GM21786 (cell line): ENCODE results near the gene USP5.
"Not testable (repeated sequence)": the region's sequence is repeated elsewhere in the genome, so short reads cannot be mapped to it uniquely, and the experiment has no call there.

Experiments
- ATAC-seq: cut with Tn5 transposase; IDR thresholded peaks from one replicate; pipeline ENCODE4 v1.9.1; 2021; ENCODE audit not compliant: unreplicated experiment

The USP5 gene

DNA sequence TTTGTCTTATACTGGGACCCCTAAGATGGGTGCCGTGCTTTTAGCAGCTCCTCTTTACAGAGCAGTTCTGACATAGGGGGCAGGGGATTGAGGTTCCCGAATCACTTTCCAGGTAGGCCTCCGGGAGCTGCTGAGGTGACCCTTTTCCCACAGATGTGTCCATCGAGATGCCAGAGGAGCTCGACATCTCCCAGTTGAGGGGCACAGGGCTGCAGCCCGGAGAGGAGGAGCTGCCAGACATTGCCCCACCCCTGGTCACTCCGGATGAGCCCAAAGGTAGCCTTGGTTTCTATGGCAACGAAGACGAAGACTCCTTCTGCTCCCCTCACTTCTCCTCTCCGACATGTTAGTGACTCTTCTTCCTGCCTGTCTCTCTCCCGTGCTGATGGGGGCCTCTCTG lies 11.1 kb downstream of the USP5 start:
- no peak for ATAC-seq

DNA sequence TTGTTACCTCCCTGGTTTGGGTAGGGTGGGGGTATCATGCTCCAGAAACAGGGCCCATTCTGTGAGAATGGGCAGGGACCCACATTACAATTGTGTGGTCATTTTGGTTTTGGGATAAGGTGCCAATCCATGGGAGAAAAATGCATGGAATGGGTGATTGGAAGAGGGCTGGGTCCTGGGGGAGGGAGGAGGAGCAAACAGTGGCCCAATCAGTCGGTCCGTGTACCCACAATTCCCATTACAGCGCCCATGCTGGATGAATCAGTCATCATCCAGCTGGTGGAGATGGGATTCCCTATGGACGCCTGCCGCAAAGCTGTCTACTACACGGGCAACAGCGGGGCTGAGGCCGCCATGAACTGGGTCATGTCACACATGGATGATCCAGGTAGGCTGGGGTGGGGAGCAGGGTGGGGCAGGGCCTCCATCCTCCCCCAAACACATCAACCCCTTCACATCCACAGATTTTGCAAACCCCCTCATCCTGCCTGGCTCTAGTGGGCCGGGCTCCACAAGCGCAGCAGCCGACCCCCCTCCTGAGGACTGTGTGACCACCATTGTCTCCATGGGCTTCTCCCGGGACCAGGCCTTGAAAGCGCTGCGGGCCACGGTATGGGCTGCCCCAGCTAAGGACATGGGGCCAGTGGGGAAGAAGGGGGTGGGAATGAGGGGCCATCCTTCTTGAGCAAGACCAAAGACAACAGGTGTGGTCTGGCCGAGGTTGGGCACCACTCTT lies 11.8 kb downstream of the USP5 start:
- ATAC-seq = no peak

DNA sequence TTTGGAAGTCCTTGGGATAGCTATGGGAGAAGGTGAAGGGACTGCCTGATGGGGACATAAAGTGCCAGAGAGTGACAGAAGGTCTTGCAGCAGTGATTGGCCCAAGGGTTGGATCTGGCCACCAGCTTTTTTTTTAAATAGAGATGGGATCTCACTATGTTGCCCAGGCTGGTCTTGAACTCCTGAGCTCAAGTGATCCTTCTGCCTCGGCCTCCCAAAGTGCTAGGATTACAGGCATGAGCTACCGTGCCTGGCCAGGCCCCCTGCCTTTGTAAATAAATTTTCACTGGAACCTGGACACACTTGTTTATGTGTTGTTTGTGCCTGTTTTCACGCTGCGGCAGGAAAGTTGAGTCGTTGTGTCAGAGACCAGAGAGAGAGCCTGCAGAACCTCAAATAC lies 13.4 kb downstream of the USP5 start:
- not testable (repeated sequence) for ATAC-seq

DNA sequence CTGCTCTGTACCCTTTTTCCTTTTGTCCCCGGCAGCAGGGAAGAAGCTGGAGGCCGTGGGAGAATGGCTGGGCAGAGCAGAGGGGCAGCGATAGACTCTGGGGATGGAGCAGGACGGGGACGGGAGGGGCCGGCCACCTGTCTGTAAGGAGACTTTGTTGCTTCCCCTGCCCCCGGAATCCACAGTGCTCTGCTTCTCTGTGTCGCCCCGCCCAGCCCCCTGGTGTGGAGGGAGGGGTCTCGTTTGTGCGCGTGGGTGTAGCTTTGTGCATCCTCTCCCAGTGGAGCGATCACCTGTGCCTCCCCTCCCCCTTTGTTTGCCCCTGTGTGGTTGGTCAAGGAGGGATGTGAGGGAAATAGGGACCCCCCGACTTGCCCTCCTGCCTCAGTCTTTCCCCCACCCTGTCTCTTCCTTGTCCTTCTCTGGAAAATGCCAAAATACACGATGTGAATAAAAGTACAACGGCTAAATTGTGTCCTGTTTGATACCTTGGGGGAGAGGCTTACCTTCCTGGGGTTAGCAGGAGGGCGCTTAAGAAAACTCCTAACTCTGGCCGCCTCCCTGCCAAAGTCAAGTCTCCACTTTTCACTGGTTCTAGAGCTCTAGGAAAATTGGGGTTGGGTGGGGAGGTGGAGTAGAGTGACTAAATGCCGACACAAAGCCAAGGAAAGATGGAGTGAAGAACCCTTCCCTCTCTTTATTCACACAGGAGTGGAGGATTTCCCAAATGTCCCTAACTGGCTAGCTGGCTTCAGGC lies 14.4 kb downstream of the USP5 start:
- ATAC-seq = no peak

GRCh38 chr12:6866920-6867412 lies 15.0 kb downstream of the USP5 start:
- peak; percentile 10 for ATAC-seq

GRCh38 chr12:6867413-6868210 lies 15.7 kb downstream of the USP5 start, which contains the start of gene TPI1:
TPI1 (plus strand) TSS chr12:6867531; CDS start chr12:6867567, 36 bp downstream.
- ATAC-seq = peak; percentile 56

DNA sequence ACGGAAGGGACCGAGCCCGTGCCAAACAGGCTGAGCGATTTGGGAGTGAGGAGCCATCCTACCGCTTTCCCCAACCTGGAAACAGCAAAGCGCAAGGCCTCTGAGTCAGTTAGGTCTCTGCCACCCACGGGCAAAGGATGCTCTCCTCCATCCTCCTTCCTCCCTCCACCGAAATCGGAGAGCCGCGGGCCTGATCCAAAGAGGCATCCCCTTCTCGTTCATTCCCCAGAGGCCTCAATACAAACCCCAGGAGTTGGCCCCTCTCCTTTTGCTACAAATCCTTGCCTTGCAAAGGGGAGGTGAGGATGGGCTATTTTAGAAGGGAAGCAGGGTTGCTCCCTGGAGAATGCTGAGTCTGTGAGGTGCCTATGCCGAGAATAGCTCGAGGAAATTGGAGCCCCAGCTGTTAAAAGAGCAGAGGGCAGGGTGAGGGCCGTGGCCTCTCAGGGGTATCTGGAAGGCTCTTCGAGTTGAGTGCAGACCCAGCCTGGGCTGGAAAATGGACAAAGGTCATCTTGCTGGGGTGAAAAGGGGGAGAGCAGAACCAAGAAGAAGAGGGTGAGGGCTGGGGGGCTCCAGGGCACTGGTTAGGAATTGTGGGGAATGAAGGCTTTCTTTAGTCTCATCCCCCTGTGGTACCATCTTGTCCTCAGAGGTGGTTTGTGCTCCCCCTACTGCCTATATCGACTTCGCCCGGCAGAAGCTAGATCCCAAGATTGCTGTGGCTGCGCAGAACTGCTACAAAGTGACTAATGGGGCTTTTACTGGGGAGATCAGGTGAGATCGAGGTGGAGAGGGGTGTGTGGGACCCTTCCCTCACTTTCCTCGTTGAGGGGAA lies 16.5 kb downstream of the USP5 start:
- no peak for ATAC-seq

DNA sequence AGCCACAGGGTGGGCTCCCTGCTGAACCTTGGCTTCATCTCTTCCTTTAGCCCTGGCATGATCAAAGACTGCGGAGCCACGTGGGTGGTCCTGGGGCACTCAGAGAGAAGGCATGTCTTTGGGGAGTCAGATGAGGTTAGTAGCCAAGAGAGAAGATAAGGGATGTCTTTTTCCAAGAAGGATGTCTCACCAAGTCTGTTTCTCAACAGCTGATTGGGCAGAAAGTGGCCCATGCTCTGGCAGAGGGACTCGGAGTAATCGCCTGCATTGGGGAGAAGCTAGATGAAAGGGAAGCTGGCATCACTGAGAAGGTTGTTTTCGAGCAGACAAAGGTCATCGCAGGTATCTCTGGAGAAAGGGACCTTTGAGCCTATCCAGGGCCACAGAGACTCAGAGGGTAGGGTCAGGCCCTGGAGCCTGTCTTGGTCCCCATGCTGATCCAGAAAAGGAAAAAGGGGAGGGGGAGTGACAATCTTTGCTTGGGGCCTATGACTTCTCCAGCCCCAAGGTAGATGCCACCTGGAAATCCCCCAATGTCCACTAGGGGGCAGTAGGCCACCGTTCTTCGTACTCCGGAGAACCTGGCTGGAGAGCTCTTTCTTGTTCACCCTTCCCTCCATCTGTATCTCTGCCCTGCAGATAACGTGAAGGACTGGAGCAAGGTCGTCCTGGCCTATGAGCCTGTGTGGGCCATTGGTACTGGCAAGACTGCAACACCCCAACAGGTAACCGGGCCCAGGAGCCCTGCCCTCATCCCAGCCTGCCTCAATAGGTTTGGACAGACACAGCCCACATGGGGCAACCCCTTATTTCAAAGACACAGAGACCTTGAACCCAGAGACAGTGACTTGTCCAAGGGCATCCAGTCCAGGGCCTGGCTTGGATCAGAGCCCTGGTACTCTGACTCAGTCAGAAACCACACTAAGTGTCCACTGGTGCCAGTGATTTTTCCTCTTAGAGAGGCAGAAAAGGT lies 17.4 kb downstream of the USP5 start:
- no peak for ATAC-seq

DNA sequence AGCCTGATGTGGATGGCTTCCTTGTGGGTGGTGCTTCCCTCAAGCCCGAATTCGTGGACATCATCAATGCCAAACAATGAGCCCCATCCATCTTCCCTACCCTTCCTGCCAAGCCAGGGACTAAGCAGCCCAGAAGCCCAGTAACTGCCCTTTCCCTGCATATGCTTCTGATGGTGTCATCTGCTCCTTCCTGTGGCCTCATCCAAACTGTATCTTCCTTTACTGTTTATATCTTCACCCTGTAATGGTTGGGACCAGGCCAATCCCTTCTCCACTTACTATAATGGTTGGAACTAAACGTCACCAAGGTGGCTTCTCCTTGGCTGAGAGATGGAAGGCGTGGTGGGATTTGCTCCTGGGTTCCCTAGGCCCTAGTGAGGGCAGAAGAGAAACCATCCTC lies 18.4 kb downstream of the USP5 start:
- ATAC-seq = not testable (repeated sequence)

DNA sequence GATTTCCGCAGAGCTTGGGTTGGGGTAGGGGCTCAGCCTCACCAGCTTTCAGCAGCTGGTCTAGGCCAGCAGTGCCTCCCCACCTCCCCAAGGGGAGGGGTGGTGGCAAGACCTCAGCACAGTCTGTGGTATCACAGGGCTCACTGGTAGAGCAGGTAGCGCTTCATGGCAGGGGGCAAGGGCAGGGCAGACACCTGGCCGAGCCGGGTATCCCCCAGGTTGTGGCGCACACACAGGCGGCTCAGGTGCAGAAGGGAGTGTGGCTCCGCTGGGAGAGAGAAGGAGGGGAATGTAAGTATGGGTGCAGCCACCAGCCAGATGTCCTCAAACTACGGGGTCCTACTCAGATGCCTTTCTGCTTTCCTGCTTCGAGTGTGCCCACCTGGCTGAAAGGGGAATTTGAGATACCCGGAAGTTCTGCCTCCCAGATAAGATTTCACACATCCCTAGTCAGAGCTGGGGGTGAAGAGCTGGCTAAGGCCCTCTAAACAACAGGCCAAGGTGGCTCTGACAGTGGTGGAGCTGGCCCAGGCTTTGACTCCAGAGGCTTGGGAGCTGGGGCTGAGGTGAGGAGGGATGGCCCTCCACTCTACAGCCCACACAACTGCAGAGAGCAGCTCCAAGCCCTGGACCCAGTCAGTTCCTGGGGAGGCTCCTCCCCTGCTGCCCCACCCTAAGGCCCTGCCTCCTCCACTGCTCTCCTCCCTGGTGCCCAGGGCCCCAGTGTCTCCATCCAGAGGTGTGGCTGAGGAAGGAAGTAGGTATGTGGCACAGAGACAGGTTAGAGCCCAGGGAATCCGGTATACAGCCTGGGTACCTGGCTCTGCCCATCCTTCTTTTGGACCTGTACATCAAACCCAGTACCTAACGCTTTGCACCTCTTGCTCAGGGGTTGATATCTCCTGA lies 19.4 kb downstream of the USP5 start:
- no peak for ATAC-seq

GRCh38 chr12:6872073-6873048 lies 20.4 kb downstream of the USP5 start:
- no peak for ATAC-seq

- ATAC-seq = peak; percentile 61
Observed at GRCh38 chr12:6873094-6874014, 21.4 kb downstream of the USP5 start, which contains the start of gene SPSB2. SPSB2 (minus strand) TSS chr12:6873303; CDS start chr12:6872901, 402 bp downstream.

DNA sequence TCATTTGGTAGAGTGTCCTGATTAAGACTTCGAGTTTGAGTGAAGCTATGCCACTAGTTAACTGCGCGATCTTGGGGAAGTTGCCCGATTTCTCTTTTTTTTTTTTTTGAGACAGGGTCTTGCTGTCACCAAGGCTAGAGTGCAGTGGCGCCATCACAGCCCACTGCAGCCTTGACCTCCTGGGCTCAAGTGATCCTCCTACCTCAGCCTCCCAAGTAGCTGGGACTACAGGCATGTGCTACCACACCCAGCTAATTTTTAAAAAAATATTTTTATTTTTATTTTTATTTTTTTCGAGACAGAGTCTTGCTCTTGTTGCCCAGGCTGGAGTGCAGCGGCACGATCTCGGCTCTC lies 22.0 kb downstream of the USP5 start:
- not testable (repeated sequence) for ATAC-seq

DNA sequence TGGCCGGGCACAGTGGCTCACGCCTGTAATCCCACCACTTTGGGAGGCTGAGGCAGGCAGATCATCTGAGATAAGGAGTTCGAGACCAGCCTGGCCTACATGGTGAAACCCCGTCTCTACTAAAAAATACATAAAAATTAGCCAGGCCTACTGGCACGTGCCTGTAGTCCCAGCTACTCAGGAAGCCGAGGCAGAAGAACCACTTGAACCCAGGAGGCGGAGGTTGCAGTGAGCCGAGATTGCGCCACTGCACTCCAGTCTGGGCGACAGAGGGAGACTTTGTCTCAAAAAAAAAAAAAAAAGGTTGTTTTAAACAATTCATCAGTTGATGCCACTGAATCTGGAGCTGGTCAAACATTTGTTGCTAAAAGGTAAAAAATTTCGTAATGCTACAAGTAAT lies 27.9 kb downstream of the USP5 start:
- ATAC-seq = not testable (repeated sequence)

- no peak for ATAC-seq
Observed at GRCh38 chr12:6883252-6883651, 31.3 kb downstream of the USP5 start.

- no peak for ATAC-seq
Observed at GRCh38 chr12:6883683-6884082, 31.7 kb downstream of the USP5 start.
